OCI-LY7 (cell line): ENCODE measurements around the gene GRID1. TPM values are rescaled to one million over a fixed set of nuclear protein-coding genes. Genes with fewer than 3 reads are reported as not detected.

ENCODE experiments used
- BruUV-seq: library from RNA; stranded (reverse); fragments of 400-500 nt; replicated peaks from 2 replicates; lab custom pipeline; 2021; lab: Mats Ljungman, UMichigan
- CTCF ChIA-PET: fragments of 300-600 bp; sonication (Branson Sonifier 250); formaldehyde crosslinking; loops from one replicate; lab custom pipeline; 2022; ENCODE audit warnings: antibody characterized with exemption; ENCODE audit not compliant: unreplicated experiment; lab: Charles Lee
- POLR2A ChIA-PET: fragments of 300-600 bp; sonication (Branson Sonifier 250); formaldehyde crosslinking; loops from one replicate; lab custom pipeline; 2022; ENCODE audit warnings: antibody characterized with exemption; lab: Charles Lee
- DNase-seq: peaks from one replicate; pipeline ENCODE4 v3.0.0-alpha.2; 2015; ENCODE audit warnings: low spot score
- H2AFZ ChIP-seq: fragments of 200-600 bp; sonication (generic), shearing (Covaris generic); 2 replicates; pipeline ENCODE4 v1.6.1; 2014; ENCODE audit warnings: mild to moderate bottlenecking, antibody characterized with exemption, low read length, moderate library complexity
- H3K27ac ChIP-seq: fragments of 200-600 bp; sonication (generic); 2 replicates; pipeline ENCODE4 v1.5.1; 2014; ENCODE audit warnings: mixed run types, low read depth, mild to moderate bottlenecking, moderate library complexity, low read length, inconsistent platforms; ENCODE audit not compliant: poor library complexity, severe bottlenecking
- H3K36me3 ChIP-seq: fragments of 200-600 bp; sonication (generic); 2 replicates; pipeline ENCODE4 v1.6.1; 2014; ENCODE audit warnings: mild to moderate bottlenecking, antibody characterized with exemption, low read length, moderate library complexity, mixed read lengths; ENCODE audit not compliant: insufficient read depth
- H3K4me1 ChIP-seq: fragments of 200-600 bp; sonication (generic); 2 replicates; pipeline ENCODE4 v1.5.1; 2014; ENCODE audit warnings: mild to moderate bottlenecking, low read length; ENCODE audit not compliant: insufficient read depth, poor library complexity, severe bottlenecking
- H3K4me2 ChIP-seq: fragments of 200-600 bp; sonication (generic); 2 replicates; pipeline ENCODE4 v1.6.1; 2014; ENCODE audit warnings: mild to moderate bottlenecking, low read length
- H3K4me3 ChIP-seq: fragments of 200-600 bp; sonication (generic); 2 replicates; pipeline ENCODE4 v1.5.1; 2014; ENCODE audit warnings: mild to moderate bottlenecking, low read depth, low read length; ENCODE audit not compliant: poor library complexity, severe bottlenecking
- H3K79me2 ChIP-seq: fragments of 200-600 bp; sonication (generic); 2 replicates; pipeline ENCODE4 v1.6.1; 2016; ENCODE audit warnings: low read depth, mild to moderate bottlenecking, low read length, moderate library complexity, mixed read lengths; ENCODE audit not compliant: insufficient read depth
- H3K9me2 ChIP-seq: fragments of 200-600 bp; sonication (generic); 2 replicates; pipeline ENCODE4 v1.6.1; 2016; ENCODE audit warnings: mild to moderate bottlenecking, low read length, mixed read lengths; ENCODE audit not compliant: insufficient read depth
- H3K9me3 ChIP-seq: fragments of 200-600 bp; sonication (generic); 2 replicates; pipeline ENCODE4 v1.6.1; 2014; ENCODE audit warnings: mild to moderate bottlenecking, mixed run types, low read length, mixed read lengths
- H4K20me1 ChIP-seq: fragments of 200-600 bp; sonication (generic); 2 replicates; pipeline ENCODE4 v1.6.1; 2014; ENCODE audit warnings: mild to moderate bottlenecking, antibody characterized with exemption, low read length, moderate library complexity, mixed read lengths; ENCODE audit not compliant: insufficient read depth
- CTCF ChIP-seq: fragments of 200-600 bp; sonication (generic); conservative IDR thresholded peaks from 2 replicates; pipeline ENCODE4 v1.5.1; 2014; ENCODE audit warnings: mild to moderate bottlenecking, antibody characterized with exemption, low read length, moderate library complexity, mixed read lengths
- EZH2phosphoT487 ChIP-seq: fragments of 200-600 bp; sonication (generic); IDR thresholded peaks from 2 replicates; pipeline ENCODE4 v1.6.1; 2018; ENCODE audit warnings: low read depth, borderline replicate concordance, mild to moderate bottlenecking, mixed run types, antibody characterized with exemption, low read length, moderate library complexity, mixed read lengths
- intact Hi-C: fragments of 100-400 bp; cut with micrococcal nuclease; formaldehyde crosslinking; loops from one replicate; pipeline ENCODE4 v1.10.0; 2022; ENCODE audit not compliant: unreplicated experiment
- total RNA-seq, 2 experiments: library from RNA; depleted of rRNA in 1 of 2; stranded (reverse); fragments of >200 nt in 1 of 2; shearing (Covaris generic) in 1 of 2; gene quantifications; 2 replicates each; pipeline ENCODE4 v1.2.3, GENCODE V29; 2014 to 2022

The GRID1 gene
- total RNA-seq, 2 experiments from 2014 or later = 1.6 to 3.7 TPM

GRCh38 chr10:85594239-85594638 lies 772.4 kb downstream of the GRID1 start:
- Histone ChIP-seq H4K20me1 (no peaks in the 10 kb centered on the region), H3K36me3 (no peaks in the 10 kb centered on the region), H3K9me3 (no peaks in the 10 kb centered on the region), H3K4me3 (no peak overlapping the region), H3K27ac (no peak overlapping the region), H3K79me2 (no peaks in the 10 kb centered on the region), H3K4me1 (no peaks in the 10 kb centered on the region), H3K4me2 (no peak overlapping the region), H3K9me2 (no peaks in the 10 kb centered on the region), H2AFZ (no peak overlapping the region)
- intact Hi-C loops = no loop called here
- POLR2A ChIA-PET = no interaction called here
- CTCF ChIA-PET = no interaction called here
- DNase-seq = no peak
- no TSS peak for BruUV-seq
- TF ChIP-seq CTCF = no peak
- no peak for TF ChIP-seq EZH2phosphoT487

GRCh38 chr10:85593226-85593772 lies 773.3 kb downstream of the GRID1 start:
- POLR2A ChIA-PET = no interaction called here

More at GRCh38 chr10:85593226-85593772, 773.3 kb downstream of the GRID1 start:
- TF ChIP-seq CTCF = no peak
- TF ChIP-seq EZH2phosphoT487 = no peak
- Histone ChIP-seq H3K27ac (no peak overlapping the region), H3K36me3 (no peaks in the 10 kb centered on the region), H3K79me2 (no peaks in the 10 kb centered on the region), H3K9me2 (no peaks in the 10 kb centered on the region), H3K4me1 (no peaks in the 10 kb centered on the region), H4K20me1 (no peaks in the 10 kb centered on the region), H3K4me3 (no peak overlapping the region), H3K4me2 (no peak overlapping the region), H3K9me3 (no peaks in the 10 kb centered on the region), H2AFZ (no peak overlapping the region)
- BruUV-seq = no TSS peak
- DNase-seq = no peak
- CTCF ChIA-PET = no interaction called here
- intact Hi-C loops = no loop called here
